PC-3 (cell line): ENCODE measurements around the gene CADPS2. TPM values are rescaled to one million over a fixed set of nuclear protein-coding genes. Genes with fewer than 3 reads are reported as not detected.

Experiments
- ATAC-seq: fragments of 200-7000 bp; cut with Tn5 transposase; 2 replicates; pipeline ENCODE4 v1.9.1; 2020; ENCODE audit warnings: mild to moderate bottlenecking, moderate library complexity
- BruUV-seq: library from RNA; stranded (reverse); fragments of 400-500 nt; replicated peaks from 2 replicates; lab custom pipeline; 2021; lab: Mats Ljungman, UMichigan
- CTCF ChIA-PET: fragments of 300-600 bp; sonication (Branson Sonifier 250); formaldehyde crosslinking; loops from one replicate; lab custom pipeline; 2022; ENCODE audit warnings: antibody characterized with exemption; lab: Charles Lee
- POLR2A ChIA-PET: fragments of 300-600 bp; sonication (Branson Sonifier 250); formaldehyde crosslinking; loops from one replicate; lab custom pipeline; 2022; ENCODE audit warnings: antibody characterized with exemption; ENCODE audit not compliant: unreplicated experiment; lab: Charles Lee
- DNase-seq: peaks from one replicate; pipeline ENCODE4 v3.0.0-alpha.2; 2015
- H2AFZ ChIP-seq: fragments of 300-600 bp; sonication (generic); 2 replicates; pipeline ENCODE4 v1.6.0; 2016; ENCODE audit warnings: antibody characterized with exemption, low read length
- H3F3A ChIP-seq: fragments of 300-600 bp; sonication (generic); one replicate; pipeline ENCODE4 v1.6.0; 2017; ENCODE audit warnings: antibody characterized with exemption, low read length, control low read depth, mild to moderate bottlenecking; ENCODE audit not compliant: unreplicated experiment
- H3K27ac ChIP-seq: fragments of 300-600 bp; sonication (generic); 2 replicates; pipeline ENCODE4 v1.5.1; 2016; ENCODE audit warnings: mild to moderate bottlenecking, low read length
- H3K27me3 ChIP-seq: fragments of 300-600 bp; sonication (generic); 2 replicates; pipeline ENCODE4 v1.6.1; 2016; ENCODE audit warnings: low read length, mixed read lengths
- H3K36me3 ChIP-seq: fragments of 300-600 bp; sonication (generic); 2 replicates; pipeline ENCODE4 v1.6.1; 2016; ENCODE audit warnings: low read depth, mixed run types, low read length, mixed read lengths
- H3K4me1 ChIP-seq: fragments of 300-600 bp; sonication (generic); 2 replicates; pipeline ENCODE4 v1.5.1; 2016; ENCODE audit warnings: low read length; ENCODE audit not compliant: insufficient read depth
- H3K4me2 ChIP-seq: fragments of 300-600 bp; sonication (generic); 2 replicates; pipeline ENCODE4 v1.6.0; 2016; ENCODE audit warnings: low read length
- H3K4me3 ChIP-seq: fragments of 300-600 bp; sonication (generic); 2 replicates; pipeline ENCODE4 v1.5.1; 2016; ENCODE audit warnings: mild to moderate bottlenecking, low read length, mixed read lengths
- H3K79me2 ChIP-seq: fragments of 300-600 bp; sonication (generic); 2 replicates; pipeline ENCODE4 v1.6.1; 2017; ENCODE audit warnings: low read length, mixed read lengths
- H3K9ac ChIP-seq: fragments of 300-600 bp; sonication (generic); 2 replicates; pipeline ENCODE4 v1.6.0; 2016; ENCODE audit warnings: mild to moderate bottlenecking, low read length
- H3K9me2 ChIP-seq: fragments of 300-600 bp; sonication (generic); replicated peaks from 2 replicates; pipeline ENCODE4 v1.6.1; 2016; ENCODE audit warnings: mixed run types, low read length, mixed read lengths
- H3K9me3 ChIP-seq: fragments of 300-600 bp; sonication (generic); 2 replicates; pipeline ENCODE4 v1.6.1; 2016; ENCODE audit warnings: low read length, mixed read lengths
- H4K20me1 ChIP-seq: fragments of 300-600 bp; sonication (generic); 2 replicates; pipeline ENCODE4 v1.6.1; 2016; ENCODE audit warnings: low read length, mixed read lengths
- CTCF ChIP-seq: fragments of 300-600 bp; sonication (generic); conservative IDR thresholded peaks from 2 replicates; pipeline ENCODE4 v1.5.1; 2017; ENCODE audit warnings: antibody characterized with exemption, low read depth, mild to moderate bottlenecking, low read length
- EZH2 ChIP-seq: fragments of 300-600 bp; sonication (generic); IDR thresholded peaks from one replicate; pipeline ENCODE4 v1.6.1; 2017; ENCODE audit warnings: antibody characterized with exemption, mild to moderate bottlenecking, low read length; ENCODE audit not compliant: unreplicated experiment
- EZH2phosphoT487 ChIP-seq: fragments of 300-600 bp; sonication (generic); IDR thresholded peaks from 2 replicates; pipeline ENCODE4 v1.6.1; 2018; ENCODE audit warnings: mild to moderate bottlenecking, antibody characterized with exemption, low read length, borderline replicate concordance
- intact Hi-C: fragments of 100-400 bp; cut with micrococcal nuclease; formaldehyde crosslinking; loops from 2 replicates; pipeline ENCODE4 v1.9.0; 2023
- total RNA-seq: library from RNA; depleted of rRNA; stranded (reverse); fragments of >200 nt; gene quantifications from 2 replicates; pipeline ENCODE4 v1.2.3, GENCODE V29; 2014

Gene CADPS2
- total RNA-seq, 1 experiment from 2014 or later = 9.4 TPM

GRCh38 chr7:122578350-122578749, 307.9 kb downstream of the CADPS2 start:
- no TSS peak for BruUV-seq
- Histone ChIP-seq H3K9ac (no peak overlapping the region), H3K27me3 (no peaks in the 10 kb centered on the region), H3K9me3 (no peaks in the 10 kb centered on the region), H3K9me2 (no peaks in the 10 kb centered on the region), H3K36me3 (no peaks in the 10 kb centered on the region), H2AFZ (no peak overlapping the region), H3K4me2 (no peak overlapping the region), H3K4me1 (no peaks in the 10 kb centered on the region), H3K4me3 (no peak overlapping the region), H3F3A (no peaks in the 10 kb centered on the region), H4K20me1 (no peaks in the 10 kb centered on the region), H3K27ac (no peak overlapping the region), H3K79me2 (no peaks in the 10 kb centered on the region)
- no peak for DNase-seq
- TF ChIP-seq CTCF (no peak), EZH2 (no peak)
- intact Hi-C loops = no loop called here
- no peak for ATAC-seq
- POLR2A ChIA-PET = no interaction called here
- CTCF ChIA-PET = no interaction called here

GRCh38 chr7:122577449-122578003, 308.7 kb downstream of the CADPS2 start:
- Histone ChIP-seq H3K36me3 (no peaks in the 10 kb centered on the region), H4K20me1 (no peaks in the 10 kb centered on the region), H3K4me3 (no peak overlapping the region), H3K4me1 (no peaks in the 10 kb centered on the region), H3K4me2 (no peak overlapping the region), H3F3A (no peaks in the 10 kb centered on the region), H3K27me3 (no peaks in the 10 kb centered on the region), H2AFZ (no peak overlapping the region), H3K9me3 (no peaks in the 10 kb centered on the region), H3K27ac (no peak overlapping the region), H3K79me2 (no peaks in the 10 kb centered on the region), H3K9ac (no peak overlapping the region), H3K9me2 (no peaks in the 10 kb centered on the region)
- intact Hi-C loops = no loop called here
- TF ChIP-seq CTCF (no peak), EZH2phosphoT487 (no peak), EZH2 (no peak)
- DNase-seq (no peak), ATAC-seq (peak; percentile 73)
- CTCF ChIA-PET = no interaction called here
- no TSS peak for BruUV-seq
- POLR2A ChIA-PET = interaction anchor here (0.7 kb wide), 1 partner anchor 309 kb away, joined by 6 read pairs; no protein-coding TSS in a partner anchor

- no peak overlapping the region for H3K4me3 ChIP-seq
- no peaks in the 10 kb centered on the region for H3K9me3 ChIP-seq
- intact Hi-C loops = no loop called here
- ATAC-seq = no peak
- H2AFZ ChIP-seq = no peak overlapping the region
- no peaks in the 10 kb centered on the region for H3K36me3 ChIP-seq
- ChIA-PET POLR2A (no interaction called here), CTCF (no interaction called here)
- no peak for DNase-seq
- H3K4me1 ChIP-seq = no peaks in the 10 kb centered on the region
- H4K20me1 ChIP-seq = no peaks in the 10 kb centered on the region
- no peaks in the 10 kb centered on the region for H3K27me3 ChIP-seq
- H3K9me2 ChIP-seq = no peaks in the 10 kb centered on the region
- no TSS peak for BruUV-seq
- no peak overlapping the region for H3K9ac ChIP-seq
- no peak overlapping the region for H3K27ac ChIP-seq
- no peaks in the 10 kb centered on the region for H3K79me2 ChIP-seq
- H3F3A ChIP-seq = no peaks in the 10 kb centered on the region
- H3K4me2 ChIP-seq = no peak overlapping the region
- TF ChIP-seq EZH2 (no peak), EZH2phosphoT487 (no peak), CTCF (no peak)
Measured at GRCh38 chr7:122572706-122573105, 313.6 kb downstream of the CADPS2 start.
